HG03159 (cell line): Measurements from ENCODE around the gene RASGRP3.

Experiments
- ATAC-seq: cut with Tn5 transposase; IDR thresholded peaks from one replicate; pipeline ENCODE4 v1.9.1; 2021; ENCODE audit warnings: mild to moderate bottlenecking, moderate library complexity; ENCODE audit not compliant: unreplicated experiment

RASGRP3 gene

GRCh38 chr2:33573657-33574056 lies 97.2 kb downstream of the RASGRP3 start:
- ATAC-seq: no peak

- ATAC-seq: no peak
Measured at GRCh38 chr2:33577084-33577483, 100.6 kb downstream of the RASGRP3 start.

- ATAC-seq: no peak
Measured at GRCh38 chr2:33577668-33578067, 101.2 kb downstream of the RASGRP3 start.

- ATAC-seq: no peak
Measured at GRCh38 chr2:33579227-33579626, 102.8 kb downstream of the RASGRP3 start.

GRCh38 chr2:33581872-33582271 lies 105.4 kb downstream of the RASGRP3 start:
- ATAC-seq: no peak

- ATAC-seq: peak; percentile 49
Measured at GRCh38 chr2:33583194-33583938, 106.9 kb downstream of the RASGRP3 start.

GRCh38 chr2:33586766-33587165 lies 110.3 kb downstream of the RASGRP3 start:
- ATAC-seq: no peak

- no peak for ATAC-seq
Measured at GRCh38 chr2:33588232-33588631, 111.8 kb downstream of the RASGRP3 start.

- ATAC-seq: no peak
Measured at GRCh38 chr2:33589444-33589843, 113.0 kb downstream of the RASGRP3 start.

GRCh38 chr2:33595385-33595784 lies 118.9 kb downstream of the RASGRP3 start:
- ATAC-seq: no peak

- no peak for ATAC-seq
Measured at GRCh38 chr2:33597026-33597425, 120.6 kb downstream of the RASGRP3 start.

GRCh38 chr2:33598561-33599174 lies 122.2 kb downstream of the RASGRP3 start:
- peak; percentile 51 for ATAC-seq

GRCh38 chr2:33599175-33599942 lies 122.9 kb downstream of the RASGRP3 start, which contains the start of gene FAM98A:
Gene FAM98A (minus strand): TSS chr2:33599299. CDS start chr2:33599221, 78 bp downstream.
- ATAC-seq: peak; percentile 91

GRCh38 chr2:33599943-33600192 lies 123.4 kb downstream of the RASGRP3 start:
- no peak for ATAC-seq

- ATAC-seq: no peak
Measured at GRCh38 chr2:33602201-33602830, 125.9 kb downstream of the RASGRP3 start.

GRCh38 chr2:33603416-33603815 lies 127.0 kb downstream of the RASGRP3 start:
- no peak for ATAC-seq

- no peak for ATAC-seq
Measured at GRCh38 chr2:33605056-33605455, 128.6 kb downstream of the RASGRP3 start.

- no peak for ATAC-seq
Measured at GRCh38 chr2:33606100-33606499, 129.7 kb downstream of the RASGRP3 start.

GRCh38 chr2:33606622-33607021 lies 130.2 kb downstream of the RASGRP3 start:
- ATAC-seq: no peak

- no peak for ATAC-seq
Measured at GRCh38 chr2:33607251-33607721, 130.8 kb downstream of the RASGRP3 start.

GRCh38 chr2:33607905-33608304 lies 131.5 kb downstream of the RASGRP3 start:
- no peak for ATAC-seq
